ENCODE data around the gene CSF3R.
A peak's percentile ranks its signal among the peaks of the same experiment; 100 is the strongest.
"Not testable (repeated sequence)": the region's sequence is repeated elsewhere in the genome, so short reads cannot be mapped to it uniquely, and the experiment has no call there.

The CSF3R gene

DNA sequence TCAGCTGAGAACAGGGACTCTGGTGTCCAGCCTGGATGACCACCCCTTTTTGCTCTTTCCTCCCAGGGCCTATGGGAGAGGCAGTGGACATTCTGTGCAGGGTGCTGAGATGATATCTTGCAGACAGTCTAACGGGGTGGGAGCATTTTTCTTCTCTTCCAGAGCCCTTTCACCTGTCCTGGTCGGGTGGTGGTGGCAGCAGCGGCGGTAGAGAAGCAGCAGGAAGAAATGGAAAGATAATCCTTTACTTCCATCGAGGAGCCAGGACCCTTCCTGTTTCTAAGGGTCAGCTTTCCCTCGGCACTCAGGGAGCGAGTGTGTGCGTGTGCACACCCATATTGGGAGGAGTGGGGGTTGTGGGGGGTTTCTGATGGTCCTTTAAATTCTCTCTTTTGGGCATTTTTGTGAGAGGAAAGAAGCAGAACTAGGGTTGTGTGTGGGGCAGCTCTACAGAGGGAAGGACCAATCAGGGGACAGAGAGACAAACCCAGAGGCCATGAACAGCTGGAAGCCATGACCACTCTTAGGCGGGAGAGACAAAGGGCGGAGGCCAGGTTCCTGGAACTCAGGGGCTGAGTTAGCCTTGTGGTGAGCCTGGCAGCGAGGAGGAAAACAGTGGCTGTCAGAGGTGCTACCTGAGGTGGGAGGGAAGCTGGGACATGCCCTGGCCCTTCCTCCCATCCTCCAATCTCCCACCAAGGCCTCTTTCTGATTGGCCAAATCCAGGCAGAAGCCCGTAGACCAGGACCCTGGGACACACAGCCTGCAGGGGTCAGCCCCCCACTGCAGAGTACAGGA, 31.2 kb upstream of the CSF3R start:
- no peak for DNase-seq (ENCODE audit: low spot score)

GRCh38 chr1:36512842-36513241, 30.1 kb upstream of the CSF3R start:
- DNase-seq (ENCODE audit: low spot score): no peak

DNA sequence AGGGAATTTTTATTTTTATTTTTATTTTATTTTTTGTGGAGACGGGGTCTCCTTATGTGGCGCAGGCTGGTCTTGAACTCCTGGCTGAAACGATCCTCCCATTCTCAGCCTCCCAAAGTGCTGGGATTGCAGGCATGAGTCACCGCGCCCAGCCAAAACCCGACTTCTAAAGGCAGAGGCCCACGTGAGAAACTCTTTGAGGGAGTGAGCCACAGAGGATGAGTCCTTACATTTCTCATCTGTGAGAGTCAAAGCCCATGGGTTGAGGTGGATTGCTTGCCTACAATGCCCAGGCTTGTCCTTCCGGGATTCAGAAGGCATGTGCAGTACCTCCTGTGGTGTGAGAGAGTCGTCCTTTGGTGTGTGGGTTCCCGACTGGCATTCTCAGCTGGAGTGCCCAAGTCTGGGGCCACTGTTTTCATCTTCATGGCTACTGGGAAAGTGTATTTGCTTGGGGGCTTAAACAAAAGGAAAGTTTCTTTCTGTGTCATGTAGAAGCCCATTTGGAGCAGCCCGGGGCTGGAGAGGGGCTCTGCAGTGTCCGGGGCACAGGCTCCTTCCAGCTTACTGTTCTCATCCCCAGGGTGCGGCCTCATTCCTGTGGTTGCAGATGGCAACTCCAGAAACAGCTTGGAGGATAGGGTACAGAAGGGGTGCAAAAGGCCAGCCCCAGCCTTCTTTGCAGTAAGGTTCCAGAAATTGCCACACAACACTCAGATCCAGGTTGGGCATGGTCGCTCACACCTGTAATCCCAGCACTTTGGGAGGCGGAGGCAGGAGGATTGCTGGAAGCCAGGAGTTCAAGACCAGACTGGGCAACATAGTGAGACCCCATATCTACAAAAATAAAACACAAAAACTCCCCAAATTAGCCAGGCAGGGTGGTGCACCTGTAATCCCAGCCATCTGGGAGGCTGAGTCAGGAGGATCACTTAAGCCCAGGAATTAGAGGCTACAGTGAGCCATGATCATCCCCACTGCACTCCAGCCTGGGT, 29.4 kb upstream of the CSF3R start:
- DNase-seq (ENCODE audit: low spot score): no peak

GRCh38 chr1:36511220-36511619, 28.5 kb upstream of the CSF3R start:
- not testable (repeated sequence) for DNase-seq (ENCODE audit: low spot score)

GRCh38 chr1:36510418-36510817, 27.7 kb upstream of the CSF3R start:
- DNase-seq (ENCODE audit: low spot score): no peak

- DNase-seq (ENCODE audit: low spot score): no peak
Observed at GRCh38 chr1:36508257-36508656, 25.5 kb upstream of the CSF3R start.

GRCh38 chr1:36506276-36506920, 23.7 kb upstream of the CSF3R start:
- no peak for DNase-seq (ENCODE audit: low spot score)

DNA sequence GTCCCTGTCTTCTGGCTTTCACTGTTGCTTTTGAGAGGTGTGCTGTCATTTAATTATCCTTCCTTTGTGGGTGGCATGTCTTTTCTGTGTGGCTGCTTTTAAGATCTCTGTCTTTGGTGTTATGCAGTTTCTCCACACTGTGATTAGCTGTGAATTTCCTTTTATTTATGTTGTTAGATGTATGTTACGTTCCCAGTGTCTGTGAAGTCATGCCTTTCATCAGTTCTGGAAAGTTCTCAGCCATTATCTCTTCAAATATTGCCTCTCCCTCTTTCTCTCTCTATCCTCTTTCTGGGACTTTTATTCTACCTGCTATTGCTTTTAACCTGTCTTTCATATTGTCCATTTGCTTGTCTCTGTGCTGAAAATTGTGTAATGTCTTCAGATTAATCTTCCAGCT, 21.0 kb upstream of the CSF3R start:
- no peak for DNase-seq (ENCODE audit: low spot score)

GRCh38 chr1:36503159-36503558, 20.4 kb upstream of the CSF3R start:
- DNase-seq (ENCODE audit: low spot score): no peak

GRCh38 chr1:36502616-36503015, 19.9 kb upstream of the CSF3R start:
- DNase-seq (ENCODE audit: low spot score): no peak

DNA sequence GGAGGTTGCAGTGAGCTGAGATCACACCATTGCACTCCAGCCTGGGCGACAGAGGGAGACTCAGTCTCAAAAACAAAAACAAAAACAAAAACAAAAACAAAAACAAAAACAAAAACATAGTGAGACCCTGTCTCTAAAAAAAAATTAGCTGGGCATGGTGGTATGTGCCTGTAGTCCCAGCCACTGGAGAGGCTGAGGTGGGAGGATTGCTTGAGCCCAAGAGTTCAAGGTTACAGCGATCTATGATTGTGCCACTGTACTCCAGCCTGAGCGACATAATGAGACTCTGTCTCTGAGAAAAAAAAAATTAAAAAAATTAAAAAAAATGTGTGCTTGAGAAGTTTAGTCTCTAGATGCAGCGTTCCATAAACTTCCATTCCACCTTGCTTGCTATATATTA, 19.2 kb upstream of the CSF3R start:
- DNase-seq (ENCODE audit: low spot score): not testable (repeated sequence)

GRCh38 chr1:36497207-36497606, 14.5 kb upstream of the CSF3R start:
- no peak for DNase-seq (ENCODE audit: low spot score)

- DNase-seq (ENCODE audit: low spot score): no peak
Observed at GRCh38 chr1:36494971-36495370, 12.3 kb upstream of the CSF3R start.

DNA sequence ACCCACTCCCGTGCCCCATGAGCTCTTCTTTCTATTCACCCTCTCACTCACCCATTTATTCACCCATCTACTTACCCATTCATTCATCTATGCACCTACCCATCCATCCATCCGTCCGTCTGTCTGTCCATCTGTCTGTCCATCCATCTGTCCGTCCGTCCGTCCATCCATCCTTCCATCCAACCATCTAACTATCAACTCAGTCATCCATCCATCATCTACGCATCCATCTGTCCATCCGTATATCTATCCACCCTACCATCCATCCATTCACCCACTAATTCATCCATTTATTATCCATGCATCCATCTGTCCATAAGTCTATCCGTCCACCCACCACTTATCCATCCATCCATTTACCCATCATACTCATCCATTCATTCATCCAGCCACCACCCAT, 10.8 kb upstream of the CSF3R start:
- DNase-seq (ENCODE audit: low spot score): no peak

- no peak for DNase-seq (ENCODE audit: low spot score)
Observed at GRCh38 chr1:36492491-36492890, 9.8 kb upstream of the CSF3R start.

DNA sequence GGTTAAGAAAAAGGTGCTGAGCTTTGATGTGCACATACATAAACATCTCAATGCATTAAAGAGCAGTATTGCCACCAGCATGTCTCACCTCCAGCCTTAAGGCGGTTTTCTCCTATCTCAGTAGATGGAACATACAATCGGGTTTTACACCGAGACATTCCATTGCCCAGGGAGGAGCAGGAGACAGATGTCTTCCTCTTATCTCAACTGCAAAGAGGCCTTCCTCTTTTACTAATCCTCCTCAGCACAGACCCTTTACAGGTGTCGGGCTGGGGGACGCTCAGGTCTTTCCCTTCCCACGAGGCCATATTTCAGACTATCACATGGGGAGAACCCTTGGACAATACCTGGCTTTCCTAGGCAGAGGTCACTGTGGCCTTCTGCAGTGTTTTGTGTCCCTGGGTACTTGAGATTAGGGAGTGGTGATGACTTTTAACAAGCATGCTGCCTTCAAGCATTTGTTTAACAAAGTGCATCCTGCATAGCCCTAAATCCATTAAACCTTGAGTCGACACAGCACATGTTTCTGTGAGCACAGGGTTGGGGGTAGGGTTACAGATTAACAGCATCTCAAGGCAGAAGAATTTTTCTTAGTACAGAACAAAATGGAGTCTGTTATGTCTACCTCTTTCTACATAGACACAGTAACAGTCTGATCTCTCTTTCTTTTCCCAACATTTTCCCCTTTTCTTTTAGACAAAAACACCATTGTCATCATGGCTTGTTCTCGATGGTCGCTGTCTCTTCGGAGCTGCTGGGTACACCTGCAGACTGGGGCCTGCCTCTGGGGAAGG, 6.7 kb upstream of the CSF3R start:
- not testable (repeated sequence) for DNase-seq (ENCODE audit: low spot score)

GRCh38 chr1:36487906-36488305, 5.2 kb upstream of the CSF3R start:
- no peak for DNase-seq (ENCODE audit: low spot score)

GRCh38 chr1:36487336-36487725, 4.6 kb upstream of the CSF3R start:
- not testable (repeated sequence) for DNase-seq (ENCODE audit: low spot score)

- peak; percentile 74 for DNase-seq (ENCODE audit: low spot score)
Observed at GRCh38 chr1:36486439-36487335, 4.0 kb upstream of the CSF3R start.

DNA sequence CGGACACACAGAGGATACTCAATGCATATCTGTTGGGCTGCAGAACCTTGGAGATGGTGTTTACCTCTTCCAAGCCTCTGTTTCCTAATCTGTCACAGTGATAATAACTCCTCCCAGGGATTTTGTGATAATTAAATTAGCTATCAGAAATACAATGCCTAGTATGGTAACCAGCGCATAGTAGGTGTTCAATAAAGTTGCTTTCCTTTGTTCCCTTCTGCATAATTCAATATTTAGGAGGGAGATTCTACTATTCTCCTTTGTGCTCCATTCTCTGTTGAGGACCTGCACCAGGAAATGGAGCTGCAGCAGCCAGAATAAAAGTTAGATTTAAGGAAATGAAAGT, 3.4 kb upstream of the CSF3R start:
- no peak for DNase-seq (ENCODE audit: low spot score)

DNA sequence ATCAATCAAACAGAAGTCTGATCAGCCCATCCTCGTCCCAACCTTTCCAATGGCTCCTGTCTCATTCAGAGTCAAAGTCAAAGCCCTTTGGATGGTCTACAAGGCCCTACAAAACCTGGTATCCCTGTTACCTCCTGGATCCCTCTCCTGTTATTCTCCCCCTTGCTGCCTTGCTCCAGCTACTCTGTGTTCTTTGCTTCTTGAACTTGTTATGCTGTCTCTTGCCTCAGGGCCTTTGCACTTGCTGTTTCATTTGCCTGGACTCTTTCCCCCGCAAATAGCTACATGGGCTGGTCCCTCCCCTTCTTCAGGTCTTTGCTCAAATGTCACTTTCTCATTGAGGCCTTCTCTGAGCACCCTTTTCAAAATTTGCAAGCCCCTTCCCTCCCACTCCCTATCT, 1.4 kb upstream of the CSF3R start:
- DNase-seq (ENCODE audit: low spot score): no peak
